ENCODE measurements around the gene RSPH9.

RSPH9 gene

DNA sequence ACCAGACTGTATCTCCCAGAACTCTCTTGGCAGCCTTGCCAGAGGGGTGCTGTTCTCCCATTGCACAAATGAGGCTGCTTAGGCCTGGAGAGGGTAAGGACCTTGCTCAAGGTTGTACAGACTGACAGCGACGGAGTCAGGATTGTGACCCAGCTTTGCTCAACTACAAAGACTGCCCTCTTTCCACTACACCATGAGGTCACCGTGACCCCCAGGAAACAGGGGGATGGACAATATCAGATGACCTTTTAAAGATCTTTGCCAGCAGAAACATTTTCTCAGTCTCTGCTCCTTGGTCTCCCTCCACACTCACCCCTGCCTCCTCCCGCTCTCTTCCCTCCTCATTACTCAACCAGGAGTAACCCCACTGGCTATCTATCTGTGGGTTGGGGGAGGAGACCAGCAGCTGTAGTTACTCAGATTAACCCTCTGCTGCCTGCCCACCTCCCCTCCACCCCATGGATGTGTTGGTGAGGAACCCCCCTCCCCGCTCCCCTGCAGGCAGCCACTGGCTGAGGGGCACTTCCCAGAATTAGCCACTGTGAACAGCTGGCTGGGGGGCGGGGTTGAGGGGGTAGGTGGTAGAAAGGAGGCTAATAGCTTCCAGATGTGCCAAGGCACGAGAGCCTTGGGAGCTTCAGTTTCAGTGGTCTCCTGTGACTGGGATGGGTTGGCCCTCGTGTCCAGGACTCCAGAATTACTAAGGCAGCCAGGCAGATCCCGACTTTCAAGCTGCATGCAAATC lies 69.6 kb downstream of the RSPH9 start:
- no peak for DNase-seq

DNA sequence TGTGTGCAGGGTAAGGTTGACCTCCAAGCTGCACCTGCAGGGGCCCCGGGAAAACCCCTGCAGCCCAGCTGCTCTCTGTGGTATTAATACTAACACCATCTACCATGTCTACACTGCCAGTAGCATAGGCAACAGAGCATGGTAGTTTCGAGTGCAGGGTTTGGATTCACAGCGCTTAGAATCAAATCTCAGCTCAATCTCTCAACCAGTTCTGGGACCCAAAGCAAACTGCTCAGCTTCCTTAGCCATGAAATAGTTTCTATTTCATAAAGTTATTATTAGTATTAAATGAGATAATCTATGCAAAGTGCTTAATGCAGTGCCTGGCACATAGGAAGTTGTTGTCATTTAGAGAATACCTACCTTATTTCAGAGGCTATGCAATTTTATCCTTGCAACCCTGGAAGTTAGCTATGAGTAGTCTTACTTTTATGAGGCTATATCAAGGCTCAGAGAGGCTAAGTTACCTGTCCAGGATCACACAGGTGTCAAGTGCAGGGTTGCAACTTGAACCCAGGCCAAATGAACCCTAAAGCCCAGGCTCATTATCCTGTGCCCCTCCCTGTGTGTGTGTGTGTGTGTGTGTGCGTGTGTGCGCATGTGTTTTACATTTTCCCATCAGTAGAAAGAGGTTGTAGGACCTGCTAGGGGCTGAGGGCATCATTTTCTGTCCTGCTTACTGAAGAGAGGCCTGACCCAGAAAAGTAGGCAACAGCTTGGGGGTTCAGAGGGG lies 70.4 kb downstream of the RSPH9 start:
- DNase-seq: no peak

DNA sequence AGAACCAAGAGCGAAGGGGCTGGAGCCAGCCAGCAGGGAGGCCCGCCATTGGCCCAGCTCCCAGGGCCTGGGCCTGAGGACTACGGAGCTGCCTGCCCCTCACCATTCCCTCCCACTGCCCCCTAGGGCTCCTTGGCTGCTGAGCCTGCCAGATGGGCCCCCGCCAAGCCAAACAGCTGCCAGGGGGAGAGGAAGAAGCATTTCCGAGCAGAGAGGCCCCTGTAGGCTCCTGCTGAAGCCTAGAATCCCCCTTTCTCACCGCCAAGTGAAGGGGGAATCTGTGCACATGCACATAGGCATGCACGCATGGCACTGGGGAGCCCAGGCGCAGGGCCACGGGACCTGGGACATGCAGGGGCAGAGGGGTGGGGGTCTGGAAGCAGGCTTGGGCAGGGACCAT lies 71.3 kb downstream of the RSPH9 start:
- DNase-seq: no peak

DNA sequence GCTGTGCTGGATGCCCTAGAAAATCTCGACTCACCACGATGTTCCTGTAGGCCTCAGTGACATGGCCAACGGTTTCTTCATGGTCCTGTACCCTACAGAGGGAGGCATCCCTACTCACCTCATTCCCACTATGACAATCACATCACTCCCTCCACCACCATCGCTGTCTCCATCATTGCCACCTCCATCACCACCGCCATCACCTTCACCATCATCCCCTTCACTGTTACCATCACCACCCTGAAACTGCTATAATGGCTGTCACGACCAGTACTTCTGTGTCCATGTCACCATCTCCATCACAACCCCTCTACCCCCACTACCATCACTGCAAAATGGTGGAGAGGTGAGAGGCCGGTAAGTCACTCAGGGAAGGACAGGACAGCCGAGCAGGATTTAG lies 72.6 kb downstream of the RSPH9 start:
- DNase-seq: no peak

DNA sequence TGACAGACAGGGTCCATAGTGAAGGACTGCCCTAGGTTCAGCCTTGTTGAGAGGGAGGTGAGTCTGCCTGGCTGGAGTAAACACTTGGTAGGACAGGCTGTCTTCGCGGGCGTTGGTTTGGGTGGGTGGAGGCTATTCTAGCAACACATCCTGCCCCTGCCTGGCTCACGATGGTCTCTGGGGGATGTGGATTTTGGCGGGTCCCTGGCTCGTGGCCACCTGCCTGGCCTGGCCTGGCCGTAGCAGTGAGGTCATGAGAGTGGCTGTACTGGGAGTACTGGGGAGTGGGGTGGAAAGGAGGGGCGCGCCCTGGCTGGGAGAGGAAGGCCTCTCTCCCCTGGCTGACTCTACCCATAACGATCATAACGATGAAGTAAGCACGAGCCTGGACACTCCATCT lies 73.0 kb downstream of the RSPH9 start:
- no peak for DNase-seq

DNA sequence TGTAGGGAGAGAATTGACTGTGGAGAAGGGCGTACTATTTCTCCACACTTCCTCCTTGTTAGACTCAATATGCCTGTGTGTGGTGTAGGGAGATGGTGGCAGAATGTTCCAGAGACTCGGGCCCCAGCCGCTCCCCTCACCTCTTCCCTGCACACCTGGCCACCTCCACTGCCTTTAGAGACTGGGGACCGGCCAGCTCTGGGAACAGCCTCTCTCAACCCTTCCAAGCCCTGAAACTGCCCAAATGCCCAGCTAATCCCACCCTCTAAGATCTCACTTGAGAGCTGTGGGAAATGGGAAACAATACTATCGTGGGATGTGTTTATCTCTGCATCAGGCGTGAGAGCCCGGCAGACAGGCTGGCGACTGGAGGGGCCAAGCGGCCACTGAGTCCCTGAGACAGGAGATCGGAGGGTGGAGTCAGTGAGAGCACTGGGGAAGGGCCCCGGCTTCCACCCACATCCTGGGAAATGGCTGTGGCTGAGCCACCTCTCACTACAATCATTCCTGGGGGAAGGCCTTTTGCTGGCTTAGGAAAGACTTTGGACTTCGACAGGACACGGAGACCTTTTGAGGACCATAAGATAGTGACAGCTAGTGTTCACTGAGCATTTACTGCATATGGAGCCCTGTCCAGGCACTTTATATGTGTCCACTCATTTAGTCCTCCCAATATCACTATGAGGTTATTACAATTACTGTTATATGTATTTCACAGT lies 73.7 kb downstream of the RSPH9 start:
- DNase-seq: no peak

DNA sequence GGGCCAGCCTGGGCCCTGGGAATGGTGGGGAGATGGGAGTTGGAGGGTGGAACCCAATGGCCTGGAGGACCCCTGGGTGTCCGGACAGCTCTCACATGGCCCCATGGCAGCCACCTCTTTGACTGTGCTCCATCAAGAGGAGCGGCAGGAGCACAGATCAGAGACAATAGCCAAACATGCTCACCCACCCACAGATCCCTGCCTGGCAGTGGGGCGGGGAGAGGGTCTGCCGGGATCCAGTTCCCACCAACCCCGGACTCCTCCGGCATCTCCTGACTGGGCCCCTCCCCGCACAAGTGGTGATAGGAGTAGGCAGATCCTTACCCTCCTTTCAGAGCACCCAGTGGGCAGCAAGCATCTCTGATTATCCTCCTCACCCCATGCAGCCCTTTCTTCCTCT lies 74.7 kb downstream of the RSPH9 start:
- no peak for DNase-seq

DNA sequence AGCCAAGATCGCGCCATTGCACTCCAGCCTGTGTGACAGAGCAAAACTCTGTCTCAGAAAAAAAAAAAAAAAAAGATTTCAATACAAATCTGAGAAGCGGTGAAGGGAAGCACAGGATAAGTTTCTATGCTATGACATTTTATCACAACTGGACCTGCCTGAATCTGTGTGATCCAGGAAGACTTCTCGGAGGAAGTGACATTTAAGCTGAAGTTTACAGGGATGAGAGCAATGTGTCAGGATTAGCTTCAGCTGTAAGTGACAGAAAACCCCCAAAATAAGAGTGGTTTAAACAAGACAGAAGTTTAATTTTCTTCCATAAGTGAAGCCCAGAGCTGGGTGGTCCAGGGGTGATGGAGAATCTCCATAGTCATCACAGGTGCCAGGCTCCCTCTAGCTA lies 76.2 kb downstream of the RSPH9 start:
- DNase-seq: no peak
